Measurements from ENCODE around the gene PGGT1B. TPM values are rescaled to one million over a fixed set of nuclear protein-coding genes. Genes with fewer than 3 reads are reported as not detected.

PGGT1B gene
- total and polyA plus RNA-seq, 2 donors (not counting 1 experiment from before 2014, with no cell fraction given) = 3.8 to 63.4 TPM

DNA sequence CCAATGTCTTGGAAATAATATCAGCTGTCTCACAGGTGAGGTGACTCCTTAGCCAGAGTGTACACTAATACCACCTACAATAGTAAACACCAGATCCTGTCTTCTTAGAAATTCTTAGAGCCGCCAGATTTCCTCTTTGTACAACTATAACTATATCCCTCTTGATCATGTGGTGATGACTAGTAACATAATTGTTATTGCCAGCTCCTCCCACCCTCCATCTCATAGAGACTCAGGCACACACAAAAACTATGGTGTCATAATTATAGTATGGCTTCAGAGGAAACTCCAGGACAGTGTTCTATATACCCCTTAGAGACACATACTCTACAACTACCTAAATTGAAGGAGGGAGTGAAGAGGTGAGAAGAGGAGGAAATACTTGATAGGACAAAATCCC is 33.1 kb downstream of the PGGT1B start:
- no peak for TF ChIP-seq EZH2 (IDR thresholded peaks at IDR 0.05; ENCODE audit: borderline replicate concordance, insufficient read depth, low read depth, low read length, poor library complexity, severe bottlenecking)
- TF ChIP-seq, protein P1, sequence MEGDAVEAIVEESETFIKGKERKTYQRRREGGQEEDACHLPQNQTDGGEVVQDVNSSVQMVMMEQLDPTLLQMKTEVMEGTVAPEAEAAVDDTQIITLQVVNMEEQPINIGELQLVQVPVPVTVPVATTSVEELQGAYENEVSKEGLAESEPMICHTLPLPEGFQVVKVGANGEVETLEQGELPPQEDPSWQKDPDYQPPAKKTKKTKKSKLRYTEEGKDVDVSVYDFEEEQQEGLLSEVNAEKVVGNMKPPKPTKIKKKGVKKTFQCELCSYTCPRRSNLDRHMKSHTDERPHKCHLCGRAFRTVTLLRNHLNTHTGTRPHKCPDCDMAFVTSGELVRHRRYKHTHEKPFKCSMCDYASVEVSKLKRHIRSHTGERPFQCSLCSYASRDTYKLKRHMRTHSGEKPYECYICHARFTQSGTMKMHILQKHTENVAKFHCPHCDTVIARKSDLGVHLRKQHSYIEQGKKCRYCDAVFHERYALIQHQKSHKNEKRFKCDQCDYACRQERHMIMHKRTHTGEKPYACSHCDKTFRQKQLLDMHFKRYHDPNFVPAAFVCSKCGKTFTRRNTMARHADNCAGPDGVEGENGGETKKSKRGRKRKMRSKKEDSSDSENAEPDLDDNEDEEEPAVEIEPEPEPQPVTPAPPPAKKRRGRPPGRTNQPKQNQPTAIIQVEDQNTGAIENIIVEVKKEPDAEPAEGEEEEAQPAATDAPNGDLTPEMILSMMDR (IDR thresholded peaks at IDR 0.05) = no peak
- H3K9me3 Mint-ChIP-seq (ENCODE audit: insufficient read depth) = no peaks in the 10 kb centered on the region
- Histone ChIP-seq H3K9me3 (ENCODE audit: control extremely low read depth in 1 of 3, control insufficient read depth in 2 of 3, insufficient read depth in 1 of 3, low read length in 2 of 3) (no peaks in the 10 kb centered on the region), H3K36me3 (replicated peaks in 1 of 2; ENCODE audit: control extremely low read depth in 1 of 2, control insufficient read depth in 1 of 2, extremely low read depth in 1 of 2, insufficient read depth in 2 of 2, low read length in 1 of 2) (peaks cover 0 to 55% of the 10 kb centered on the region in 2 experiments), H3K4me2 (replicated peaks; ENCODE audit: low read depth, low read length, poor library complexity, severe bottlenecking) (no peak overlapping the region), H4K20me1 (ENCODE audit: control insufficient read depth, insufficient read depth, low read length, poor library complexity, severe bottlenecking) (no peaks in the 10 kb centered on the region), H3K4me1 (ENCODE audit: control insufficient read depth in 2 of 2, insufficient read depth in 2 of 2, low read length in 2 of 2) (peaks cover under 1 to 3% of the 10 kb centered on the region in 2 donors), H2AFZ (ENCODE audit: insufficient read depth, low read depth, low read length, poor library complexity, severe bottlenecking) (no peak overlapping the region), H3K4me3 (ENCODE audit: control extremely low read depth in 1 of 5, extremely low read depth in 1 of 5, insufficient read depth in 1 of 5, low read depth in 2 of 5, low read length in 4 of 5) (no peak overlapping the region), H3K9ac (ENCODE audit: low read length) (no peak overlapping the region), H3K79me2 (ENCODE audit: control insufficient read depth, insufficient read depth, low read length) (no peaks in the 10 kb centered on the region), H3K27me3 (replicated peaks in 1 of 4; ENCODE audit: control extremely low read depth in 1 of 4, control insufficient read depth in 3 of 4, insufficient read depth in 4 of 4, low read length in 3 of 4) (no peaks in the 10 kb centered on the region), H3K27ac (ENCODE audit: low read length in 2 of 2) (no peak overlapping the region)
- CTCF ChIA-PET = no interaction called here
- WGBS (ENCODE audit: insufficient coverage) = no CpG with 5 or more reads among the region's 1 CpG
- no peaks in the 10 kb centered on the region for H3K27me3 Mint-ChIP-seq
- no peak for DNase-seq
- no peak overlapping the region for H3K27ac Mint-ChIP-seq
- intact Hi-C loops (cut with micrococcal nuclease) = no loop called here
- POLR2A ChIA-PET = no interaction called here
- peaks cover 14% of the 10 kb centered on the region for H3K4me1 Mint-ChIP-seq
- no peak for ATAC-seq (ENCODE audit: low read depth)
- no peak overlapping the region for H3K4me3 Mint-ChIP-seq

DNA sequence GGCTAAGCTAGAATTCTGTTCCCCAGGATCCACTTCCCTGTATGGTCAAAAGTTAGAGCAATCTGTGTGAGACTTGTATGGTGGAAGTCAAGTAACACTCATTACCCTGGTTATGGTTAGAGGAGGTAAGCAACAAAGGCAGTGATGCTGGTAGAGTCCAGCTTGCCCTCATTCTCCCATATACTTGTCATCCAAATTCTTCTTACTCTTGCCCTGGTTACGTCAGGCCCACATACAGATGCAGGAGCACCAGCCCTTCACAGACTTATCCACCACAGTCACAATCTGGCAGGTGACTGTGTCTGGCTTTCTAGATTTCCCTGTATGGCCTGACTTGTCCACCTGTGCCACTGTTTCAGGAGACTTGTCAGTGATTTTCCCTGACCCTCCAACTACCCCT is 35.4 kb downstream of the PGGT1B start:
- Mint-ChIP-seq H3K9me3 (ENCODE audit: insufficient read depth) (no peaks in the 10 kb centered on the region), H3K27ac (no peak overlapping the region), H3K27me3 (no peaks in the 10 kb centered on the region), H3K4me3 (no peak overlapping the region), H3K4me1 (peaks cover 17% of the 10 kb centered on the region)
- no peaks in the 10 kb centered on the region for H4K20me1 ChIP-seq (ENCODE audit: control insufficient read depth, insufficient read depth, low read length, poor library complexity, severe bottlenecking)
- CTCF ChIA-PET = interaction anchor here (0.5 kb wide), 1 partner anchor 717 kb away, joined by 3 read pairs; no protein-coding TSS in a partner anchor
- H3K9me3 ChIP-seq (ENCODE audit: control extremely low read depth in 1 of 3, control insufficient read depth in 2 of 3, insufficient read depth in 1 of 3, low read length in 2 of 3) = no peaks in the 10 kb centered on the region
- H3K79me2 ChIP-seq (ENCODE audit: control insufficient read depth, insufficient read depth, low read length) = no peaks in the 10 kb centered on the region
- POLR2A ChIA-PET = no interaction called here
- intact Hi-C loops (cut with micrococcal nuclease) = no loop called here
- no peak overlapping the region for H3K9ac ChIP-seq (ENCODE audit: low read length)
- peaks cover 5 to 6% of the 10 kb centered on the region in 2 donors for H3K4me1 ChIP-seq (ENCODE audit: control insufficient read depth in 2 of 2, insufficient read depth in 2 of 2, low read length in 2 of 2)
- TF ChIP-seq EZH2 (IDR thresholded peaks at IDR 0.05; ENCODE audit: borderline replicate concordance, insufficient read depth, low read depth, low read length, poor library complexity, severe bottlenecking) = no peak
- TF ChIP-seq, protein P1 (IDR thresholded peaks at IDR 0.05) = no peak
- H3K4me3 ChIP-seq (ENCODE audit: control extremely low read depth in 1 of 5, extremely low read depth in 1 of 5, insufficient read depth in 1 of 5, low read depth in 2 of 5, low read length in 4 of 5) = no peak overlapping the region
- no peak overlapping the region for H3K27ac ChIP-seq (ENCODE audit: low read length in 2 of 2)
- no peak for ATAC-seq (ENCODE audit: low read depth)
- no peak overlapping the region for H3K4me2 ChIP-seq (replicated peaks; ENCODE audit: low read depth, low read length, poor library complexity, severe bottlenecking)
- peaks cover 3 to 60% of the 10 kb centered on the region in 2 experiments for H3K36me3 ChIP-seq (replicated peaks in 1 of 2; ENCODE audit: control extremely low read depth in 1 of 2, control insufficient read depth in 1 of 2, extremely low read depth in 1 of 2, insufficient read depth in 2 of 2, low read length in 1 of 2)
- no peak for DNase-seq
- H3K27me3 ChIP-seq (replicated peaks in 1 of 4; ENCODE audit: control extremely low read depth in 1 of 4, control insufficient read depth in 3 of 4, insufficient read depth in 4 of 4, low read length in 3 of 4) = no peaks in the 10 kb centered on the region
- no peak overlapping the region for H2AFZ ChIP-seq (ENCODE audit: insufficient read depth, low read depth, low read length, poor library complexity, severe bottlenecking)
- 100% methylated on average over 1 of the region's 1 CpG for WGBS (ENCODE audit: insufficient coverage)

Measured in B cell (primary cell).